ENCODE data around the gene ENPP6. TPM values are rescaled to one million over a fixed set of nuclear protein-coding genes. Genes with fewer than 3 reads are reported as not detected.

The ENPP6 gene
- total and polyA plus RNA-seq, 8 donors, result 0.05 to 1.5 (median 0.24) TPM; not detected in 3

DNA sequence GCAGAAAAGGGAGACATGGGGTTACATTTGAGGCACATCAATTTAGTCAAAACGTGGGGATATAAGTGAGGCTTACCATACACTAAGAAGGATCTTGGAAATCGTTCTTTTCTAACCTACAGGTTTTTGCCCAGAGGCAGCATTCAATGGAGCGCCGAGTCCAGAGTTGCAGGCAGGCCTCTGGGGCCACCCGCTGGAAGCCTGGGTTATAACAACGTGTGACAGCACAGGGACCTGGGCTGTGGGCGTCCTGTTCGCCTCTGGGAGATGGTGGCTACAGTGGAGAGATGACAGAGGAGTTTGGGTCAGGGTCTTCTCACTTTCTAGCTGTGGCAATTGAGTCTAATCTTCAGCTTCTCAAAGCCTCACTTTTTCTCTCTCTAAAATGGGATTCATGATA is 53.9 kb downstream of the ENPP6 start:
- peak; percentile 45 to 85 (median 68) for DNase-seq
- no peak for FAIRE-seq
- ATAC-seq, result peak; percentile 79 to 93 (median 91)
- Histone ChIP-seq H3K27ac (no peak overlapping the region), H3K36me3 (no peaks in the 10 kb centered on the region), H3K4me3 (no peak overlapping the region), H3K4me1 (no peaks in the 10 kb centered on the region), H3K27me3 (no peaks in the 10 kb centered on the region), H3K9me3 (no peaks in the 10 kb centered on the region)
- 4 to 13% methylated on average over 8 of the region's 8 CpGs for WGBS, 2 donors
- intact Hi-C loops (cut with DNase I), result loop anchor here in 1 of 3 donors (5.0 to 10.0 kb wide), 2 partner anchors 327 to 689 kb away; no protein-coding TSS in a partner anchor
- TF ChIP-seq, protein P1, sequence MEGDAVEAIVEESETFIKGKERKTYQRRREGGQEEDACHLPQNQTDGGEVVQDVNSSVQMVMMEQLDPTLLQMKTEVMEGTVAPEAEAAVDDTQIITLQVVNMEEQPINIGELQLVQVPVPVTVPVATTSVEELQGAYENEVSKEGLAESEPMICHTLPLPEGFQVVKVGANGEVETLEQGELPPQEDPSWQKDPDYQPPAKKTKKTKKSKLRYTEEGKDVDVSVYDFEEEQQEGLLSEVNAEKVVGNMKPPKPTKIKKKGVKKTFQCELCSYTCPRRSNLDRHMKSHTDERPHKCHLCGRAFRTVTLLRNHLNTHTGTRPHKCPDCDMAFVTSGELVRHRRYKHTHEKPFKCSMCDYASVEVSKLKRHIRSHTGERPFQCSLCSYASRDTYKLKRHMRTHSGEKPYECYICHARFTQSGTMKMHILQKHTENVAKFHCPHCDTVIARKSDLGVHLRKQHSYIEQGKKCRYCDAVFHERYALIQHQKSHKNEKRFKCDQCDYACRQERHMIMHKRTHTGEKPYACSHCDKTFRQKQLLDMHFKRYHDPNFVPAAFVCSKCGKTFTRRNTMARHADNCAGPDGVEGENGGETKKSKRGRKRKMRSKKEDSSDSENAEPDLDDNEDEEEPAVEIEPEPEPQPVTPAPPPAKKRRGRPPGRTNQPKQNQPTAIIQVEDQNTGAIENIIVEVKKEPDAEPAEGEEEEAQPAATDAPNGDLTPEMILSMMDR (IDR thresholded peaks at IDR 0.05), result peak; percentile 21 to 70 (median 54)

GRCh38 chr4:184162596-184162995 is 55.1 kb downstream of the ENPP6 start:
- 80 to 81% methylated on average over 5 of the region's 5 CpGs for WGBS, 2 donors
- Histone ChIP-seq H3K4me1 (no peaks in the 10 kb centered on the region), H3K36me3 (no peaks in the 10 kb centered on the region), H3K27me3 (no peaks in the 10 kb centered on the region), H3K4me3 (no peak overlapping the region), H3K27ac (no peak overlapping the region), H3K9me3 (no peaks in the 10 kb centered on the region)
- intact Hi-C loops (cut with DNase I), result loop anchor here in 1 of 3 donors (5.0 to 10.0 kb wide), 2 partner anchors 325 to 688 kb away; no protein-coding TSS in a partner anchor
- TF ChIP-seq, protein P1 (IDR thresholded peaks at IDR 0.05), result no peak
- ATAC-seq, result no peak
- DNase-seq, result no peak
- FAIRE-seq, result no peak

DNA sequence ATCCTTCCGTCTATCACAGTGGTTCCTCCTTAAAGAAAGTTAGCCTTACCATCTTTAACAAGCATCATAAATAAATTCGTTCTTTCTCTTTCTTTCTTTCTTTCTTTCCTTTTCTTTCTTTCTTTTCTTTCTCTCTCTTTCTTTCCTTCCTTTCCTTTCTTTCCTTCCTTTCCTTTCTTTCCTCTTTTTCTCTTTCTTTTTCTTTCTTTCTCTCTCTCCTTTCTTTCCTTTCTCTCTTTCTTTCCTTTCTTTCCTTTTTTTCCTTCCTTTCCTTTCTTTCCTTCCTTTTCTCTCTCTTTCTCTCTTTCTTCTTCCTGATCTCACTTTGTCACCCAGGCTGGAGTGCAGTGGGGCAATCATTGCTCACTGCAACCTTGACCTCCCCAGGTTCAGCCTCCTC is 60.4 kb downstream of the ENPP6 start:
- DNase-seq (no peak), ATAC-seq (no peak), FAIRE-seq (no peak)
- Histone ChIP-seq H3K4me1 (no peaks in the 10 kb centered on the region), H3K27ac (no peak overlapping the region), H3K4me3 (no peak overlapping the region), H3K27me3 (no peaks in the 10 kb centered on the region), H3K36me3 (no peaks in the 10 kb centered on the region), H3K9me3 (no peaks in the 10 kb centered on the region)
- 49 to 85% methylated on average over 2 of the region's 2 CpGs for WGBS, 2 donors
- intact Hi-C loops (cut with DNase I), result loop anchor here in 1 of 3 donors (10.0 kb wide), 1 partner anchor 313 kb away; no protein-coding TSS in a partner anchor
- TF ChIP-seq, protein P1 (IDR thresholded peaks at IDR 0.05), result no peak

DNA sequence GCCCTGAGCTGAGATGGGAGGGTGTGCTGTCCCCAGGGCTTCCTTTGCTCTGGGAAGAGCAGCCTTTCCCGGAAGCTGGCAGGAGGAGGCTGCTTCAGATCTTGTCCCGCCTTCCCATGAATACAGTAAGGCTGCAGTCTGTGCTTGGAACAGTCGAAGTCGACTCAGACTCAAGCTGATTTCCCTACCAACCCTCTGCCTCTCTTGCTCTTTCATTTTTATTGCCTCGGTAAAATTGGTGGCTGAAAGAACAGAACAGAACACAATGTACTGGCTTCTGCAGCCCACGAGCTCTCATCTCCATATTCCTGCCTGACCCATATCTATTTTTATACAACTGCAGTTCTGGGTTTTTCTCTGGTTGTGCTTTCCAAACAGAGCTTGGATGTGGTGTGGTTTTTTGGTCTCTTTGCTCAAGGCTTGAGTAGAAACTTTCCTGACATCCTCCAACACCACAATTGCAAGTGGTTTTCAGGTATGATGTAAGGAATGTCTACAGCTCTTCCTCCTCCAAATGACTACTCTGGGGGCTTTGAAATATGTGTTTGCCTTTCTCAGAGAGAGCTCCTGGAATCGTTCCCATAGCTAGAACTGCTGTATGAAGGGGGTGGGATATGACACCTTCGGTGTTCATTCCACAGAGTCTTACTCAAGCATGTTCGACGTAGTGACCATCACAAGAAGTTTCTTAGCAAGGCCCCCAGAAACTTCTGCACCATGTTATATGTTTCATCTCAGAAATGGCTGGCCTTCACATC is 61.3 kb downstream of the ENPP6 start:
- TF ChIP-seq, protein P1 (IDR thresholded peaks at IDR 0.05), result no peak
- Histone ChIP-seq H3K36me3 (no peaks in the 10 kb centered on the region), H3K27me3 (no peaks in the 10 kb centered on the region), H3K9me3 (no peaks in the 10 kb centered on the region), H3K4me1 (no peaks in the 10 kb centered on the region), H3K27ac (no peak overlapping the region), H3K4me3 (no peak overlapping the region)
- ATAC-seq (no peak), DNase-seq (no peak), FAIRE-seq (no peak)
- intact Hi-C loops (cut with DNase I), result loop anchor here in 1 of 3 donors (10.0 kb wide), 1 partner anchor 312 kb away; no protein-coding TSS in a partner anchor
- 70 to 84% methylated on average over 10 of the region's 10 CpGs for WGBS, 2 donors

- Histone ChIP-seq H3K27ac (no peak overlapping the region), H3K9me3 (no peaks in the 10 kb centered on the region), H3K27me3 (no peaks in the 10 kb centered on the region), H3K4me3 (no peak overlapping the region), H3K4me1 (peaks cover 8 to 13% (median 10%) of the 10 kb centered on the region in 3 donors), H3K36me3 (no peaks in the 10 kb centered on the region)
- 74 to 84% methylated on average over 7 of the region's 7 CpGs for WGBS, 2 donors
- intact Hi-C loops (cut with DNase I), result loop anchor here in 1 of 3 donors (10.0 kb wide), 1 partner anchor 309 kb away; no protein-coding TSS in a partner anchor
- ATAC-seq (no peak), DNase-seq (no peak), FAIRE-seq (no peak)
- TF ChIP-seq, protein P1 (IDR thresholded peaks at IDR 0.05), result no peak
These were observed 63.5 kb downstream of the ENPP6 start for GRCh38 chr4:184154199-184154598.
